ENCODE data around the gene DTHD1. TPM values are rescaled to one million over a fixed set of nuclear protein-coding genes. Genes with fewer than 3 reads are reported as not detected.

DTHD1 gene
- total RNA-seq, 4 donors from 2014 or later = 0.68 to 1.3 TPM; not detected in 2

GRCh38 chr4:36333303-36333877 is 52.0 kb downstream of the DTHD1 start:
- no peak overlapping the region for H3K4me3 ChIP-seq
- no peak overlapping the region for H3K27ac ChIP-seq
- H3K9me3 ChIP-seq = no peaks in the 10 kb centered on the region
- H3K27me3 ChIP-seq = no peaks in the 10 kb centered on the region
- DNase-seq = no peak
- intact Hi-C loops (cut with DNase I; ENCODE audit: low total_unique reads) (no loop called here), in situ Hi-C loops (cut with MboI; ENCODE audit: low pct_ligation_motif_present in 1 of 4, low pct_unique_long_range_greater_than_20kb in 1 of 4, low sequenced_read_pairs in 3 of 4) (no loop called here)
- H3K4me1 ChIP-seq = no peaks in the 10 kb centered on the region
- TF ChIP-seq CTCF (IDR thresholded peaks at IDR 0.05) = no peak
- TF ChIP-seq POLR2A (IDR thresholded peaks at IDR 0.05) = no peak
- TF ChIP-seq EP300 (IDR thresholded peaks at IDR 0.05; ENCODE audit: low read depth) = no peak
- TF ChIP-seq POLR2AphosphoS5 (IDR thresholded peaks at IDR 0.05) = no peak
- WGBS, 2 donors (ENCODE audit: low coverage in 1 of 2) = 86 to 92% methylated on average over 2 to 6 of the region's 6 CpGs
- H3K36me3 ChIP-seq = no peaks in the 10 kb centered on the region

- Histone ChIP-seq H3K27me3 (no peaks in the 10 kb centered on the region), H3K9me3 (no peaks in the 10 kb centered on the region), H3K4me3 (no peak overlapping the region), H3K36me3 (no peaks in the 10 kb centered on the region), H3K27ac (no peak overlapping the region), H3K4me1 (no peaks in the 10 kb centered on the region)
- intact Hi-C loops (cut with DNase I; ENCODE audit: low total_unique reads) = no loop called here
- 15 to 22% methylated on average over 1 of the region's 1 CpG for WGBS, 2 donors (ENCODE audit: low coverage in 1 of 2)
- no peak for TF ChIP-seq EP300 (IDR thresholded peaks at IDR 0.05; ENCODE audit: low read depth)
- no peak for DNase-seq
- in situ Hi-C loops (cut with MboI; ENCODE audit: low pct_ligation_motif_present in 1 of 4, low pct_unique_long_range_greater_than_20kb in 1 of 4, low sequenced_read_pairs in 3 of 4) = no loop called here
Observed at GRCh38 chr4:36337665-36338185, 56.3 kb downstream of the DTHD1 start.

GRCh38 chr4:36338973-36339372 is 57.6 kb downstream of the DTHD1 start:
- no peak for TF ChIP-seq CTCF (IDR thresholded peaks at IDR 0.05)
- TF ChIP-seq POLR2AphosphoS5 (IDR thresholded peaks at IDR 0.05) = no peak
- no peak for TF ChIP-seq EP300 (IDR thresholded peaks at IDR 0.05; ENCODE audit: low read depth)
- no peak for TF ChIP-seq POLR2A (IDR thresholded peaks at IDR 0.05)
- Histone ChIP-seq H3K4me1 (no peaks in the 10 kb centered on the region), H3K9me3 (no peaks in the 10 kb centered on the region), H3K27me3 (no peaks in the 10 kb centered on the region), H3K27ac (no peak overlapping the region), H3K36me3 (no peaks in the 10 kb centered on the region), H3K4me3 (no peak overlapping the region)
- 60 to 88% methylated on average over 3 of the region's 3 CpGs for WGBS, 2 donors (ENCODE audit: low coverage in 1 of 2)
- no peak for DNase-seq
- in situ Hi-C loops (cut with MboI; ENCODE audit: low pct_ligation_motif_present in 1 of 4, low pct_unique_long_range_greater_than_20kb in 1 of 4, low sequenced_read_pairs in 3 of 4) = no loop called here
- intact Hi-C loops (cut with DNase I; ENCODE audit: low total_unique reads) = no loop called here

- Histone ChIP-seq H3K4me1 (no peaks in the 10 kb centered on the region), H3K27ac (no peak overlapping the region), H3K4me3 (no peak overlapping the region), H3K9me3 (no peaks in the 10 kb centered on the region), H3K36me3 (no peaks in the 10 kb centered on the region), H3K27me3 (no peaks in the 10 kb centered on the region)
- intact Hi-C loops (cut with DNase I; ENCODE audit: low total_unique reads) = no loop called here
- in situ Hi-C loops (cut with MboI; ENCODE audit: low pct_ligation_motif_present in 1 of 4, low pct_unique_long_range_greater_than_20kb in 1 of 4, low sequenced_read_pairs in 3 of 4) = no loop called here
- no peak for TF ChIP-seq POLR2A (IDR thresholded peaks at IDR 0.05)
- TF ChIP-seq EP300 (IDR thresholded peaks at IDR 0.05; ENCODE audit: low read depth) = no peak
- TF ChIP-seq CTCF (IDR thresholded peaks at IDR 0.05) = no peak
- TF ChIP-seq POLR2AphosphoS5 (IDR thresholded peaks at IDR 0.05) = no peak
- no peak for DNase-seq
- WGBS, 2 donors (ENCODE audit: low coverage in 1 of 2) = 95 to 100% methylated on average over 5 to 6 of the region's 6 CpGs
Observed at GRCh38 chr4:36341936-36342335, 60.5 kb downstream of the DTHD1 start.
